Mucosa of rectum (tissue), 2 donors: ENCODE data around the gene SEPTIN8.

ENCODE experiments used
- H3K27ac ChIP-seq, 2 donors: one replicate each; pipeline ENCODE4 v1.7.0; 2013; ENCODE audit warnings: inconsistent platforms in 2 of 2, low read depth in 2 of 2, low read length in 2 of 2
- H3K27me3 ChIP-seq, 2 donors: one replicate each; pipeline ENCODE4 v1.7.0; 2013; ENCODE audit warnings: low read length in 2 of 2; ENCODE audit not compliant: control insufficient read depth in 2 of 2, insufficient read depth in 2 of 2
- H3K36me3 ChIP-seq, 2 donors: one replicate each; pipeline ENCODE4 v1.7.0; 2013; ENCODE audit warnings: low read length in 2 of 2; ENCODE audit not compliant: control insufficient read depth in 2 of 2, insufficient read depth in 2 of 2
- H3K4me1 ChIP-seq, 2 donors: one replicate each; pipeline ENCODE4 v1.7.0; 2013; ENCODE audit warnings: low read length in 2 of 2, mild to moderate bottlenecking in 1 of 2; ENCODE audit not compliant: control insufficient read depth in 2 of 2, insufficient read depth in 2 of 2
- H3K4me3 ChIP-seq, 2 donors: one replicate each; pipeline ENCODE4 v1.7.0; 2013; ENCODE audit warnings: low read length in 2 of 2
- H3K9ac ChIP-seq, 2 donors: one replicate each; pipeline ENCODE4 v1.7.0; 2013; ENCODE audit warnings: low read length in 2 of 2, low read depth in 1 of 2, mild to moderate bottlenecking in 1 of 2
- H3K9me3 ChIP-seq, 2 donors: one replicate each; pipeline ENCODE4 v1.7.0; 2013; ENCODE audit warnings: low read length in 2 of 2; ENCODE audit not compliant: control insufficient read depth in 2 of 2
- donor health status: healthy.
- donor health status: Normal muscosa, but diverticular disease.

The SEPTIN8 gene

GRCh38 chr5:132774406-132774805 is 2.6 kb downstream of the SEPTIN8 start:
- Histone ChIP-seq H3K36me3 (no peaks in the 10 kb centered on the region), H3K4me1 (peaks cover 19 to 22% of the 10 kb centered on the region in 2 donors), H3K27me3 (no peaks in the 10 kb centered on the region), H3K9ac (no peak overlapping the region), H3K27ac (no peak overlapping the region), H3K4me3 (no peak overlapping the region), H3K9me3 (no peaks in the 10 kb centered on the region)

- H3K36me3 ChIP-seq: no peaks in the 10 kb centered on the region
- no peaks in the 10 kb centered on the region for H3K27me3 ChIP-seq
- no peak overlapping the region for H3K27ac ChIP-seq
- H3K9me3 ChIP-seq: no peaks in the 10 kb centered on the region
- no peak overlapping the region for H3K4me3 ChIP-seq
- peaks cover 19 to 22% of the 10 kb centered on the region in 2 donors for H3K4me1 ChIP-seq
- H3K9ac ChIP-seq: no peak overlapping the region
These were observed 3.3 kb downstream of the SEPTIN8 start for GRCh38 chr5:132773601-132774355.

DNA sequence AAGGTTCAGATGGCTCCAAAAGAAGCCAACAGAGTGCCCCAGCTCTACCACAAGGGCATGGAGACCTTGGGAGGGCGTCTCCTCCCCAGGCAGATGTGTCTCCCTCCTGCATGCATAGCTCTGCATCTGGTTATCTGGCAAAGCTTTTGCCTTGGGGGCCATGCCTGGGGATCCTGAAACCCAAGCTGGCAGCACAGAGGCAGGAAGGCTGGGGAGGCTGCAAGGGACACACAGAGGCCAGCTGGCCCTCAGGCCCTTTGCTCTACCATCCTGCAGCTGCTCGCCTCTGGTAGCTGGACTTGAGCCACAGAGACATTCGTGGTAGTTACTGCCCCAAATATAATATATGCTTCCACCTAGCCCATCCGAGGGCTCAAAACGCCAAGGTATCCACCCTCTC is 3.9 kb downstream of the SEPTIN8 start:
- Histone ChIP-seq H3K4me3 (no peak overlapping the region), H3K4me1 (peaks cover 20 to 24% of the 10 kb centered on the region in 2 donors), H3K9me3 (no peaks in the 10 kb centered on the region), H3K27ac (no peak overlapping the region), H3K36me3 (no peaks in the 10 kb centered on the region), H3K9ac (no peak overlapping the region), H3K27me3 (no peaks in the 10 kb centered on the region)

DNA sequence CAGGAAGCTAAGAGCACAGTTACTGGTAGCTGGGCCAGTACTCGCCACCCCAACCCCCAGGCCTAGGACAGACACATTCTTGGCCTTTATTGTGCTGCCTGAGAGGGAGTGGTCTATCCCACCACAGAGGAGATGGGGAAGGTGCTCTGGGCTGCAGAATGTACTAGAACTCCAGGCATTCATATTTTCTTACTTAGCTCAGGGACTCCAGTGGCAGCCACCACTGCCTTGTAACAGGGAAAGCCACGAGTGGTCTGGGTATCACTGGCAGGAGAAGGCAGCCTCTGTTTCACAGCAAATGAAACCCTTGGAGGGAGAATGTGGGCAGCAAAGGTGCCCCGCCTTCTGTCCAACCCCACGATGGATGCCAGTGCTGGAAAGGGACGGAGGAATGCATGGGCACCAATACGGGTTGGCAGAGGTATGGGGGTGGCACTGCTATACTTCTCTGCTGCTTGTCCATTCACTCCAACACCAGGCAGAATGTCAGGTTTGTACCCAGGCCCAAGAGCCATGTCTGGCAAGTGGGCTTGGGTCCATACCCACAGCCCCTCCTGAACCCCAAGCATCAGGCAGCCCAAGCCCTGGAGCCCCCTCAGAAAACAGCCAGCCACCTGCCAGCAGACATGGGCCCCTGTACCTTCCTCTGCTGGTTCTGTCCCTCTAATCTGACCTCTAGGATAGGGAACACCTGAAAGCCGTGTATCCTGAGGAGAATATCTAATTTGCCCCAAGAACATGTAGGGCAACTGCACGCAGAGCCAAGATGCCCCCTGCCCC is 4.6 kb downstream of the SEPTIN8 start:
- no peaks in the 10 kb centered on the region for H3K27me3 ChIP-seq
- H3K4me3 ChIP-seq: no peak overlapping the region
- peaks cover 24% of the 10 kb centered on the region in 2 donors for H3K4me1 ChIP-seq
- no peaks in the 10 kb centered on the region for H3K36me3 ChIP-seq
- H3K27ac ChIP-seq: no peak overlapping the region
- no peaks in the 10 kb centered on the region for H3K9me3 ChIP-seq
- H3K9ac ChIP-seq: no peak overlapping the region

DNA sequence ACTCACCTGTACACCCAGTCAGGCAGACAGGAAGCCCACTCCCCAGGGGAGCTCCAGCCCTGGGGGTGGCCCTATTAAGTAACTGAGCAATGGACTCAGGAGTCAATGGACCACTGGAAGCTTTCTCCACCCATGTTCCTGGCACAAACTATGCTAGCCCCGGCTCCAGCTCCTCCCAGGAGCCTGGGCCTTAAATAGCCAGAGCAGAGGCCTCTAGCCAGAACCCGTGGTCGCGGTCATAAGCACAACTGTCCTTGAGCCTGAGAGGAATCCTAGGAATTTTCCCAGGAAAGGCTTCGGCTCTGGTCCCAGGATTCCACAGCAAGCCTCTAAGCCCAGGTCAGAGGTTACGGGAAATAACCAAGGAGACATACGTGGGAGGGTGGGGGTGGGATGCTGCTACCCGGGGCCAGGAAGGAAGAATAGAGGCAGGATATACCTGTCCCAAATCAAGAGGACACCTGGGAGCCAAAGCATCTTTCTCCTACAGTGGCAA is 5.5 kb downstream of the SEPTIN8 start:
- H3K36me3 ChIP-seq: no peaks in the 10 kb centered on the region
- no peak overlapping the region for H3K27ac ChIP-seq
- no peaks in the 10 kb centered on the region for H3K27me3 ChIP-seq
- no peaks in the 10 kb centered on the region for H3K9me3 ChIP-seq
- peaks cover 24 to 30% of the 10 kb centered on the region in 2 donors for H3K4me1 ChIP-seq
- no peak overlapping the region for H3K4me3 ChIP-seq
- H3K9ac ChIP-seq: no peak overlapping the region

- Histone ChIP-seq H3K9ac (no peak overlapping the region), H3K4me1 (peaks cover 18 to 24% of the 10 kb centered on the region in 2 donors), H3K4me3 (no peak overlapping the region), H3K36me3 (no peaks in the 10 kb centered on the region), H3K9me3 (no peaks in the 10 kb centered on the region), H3K27me3 (no peaks in the 10 kb centered on the region), H3K27ac (no peak overlapping the region)
These were observed 6.4 kb downstream of the SEPTIN8 start for GRCh38 chr5:132770476-132771159.

- no peak overlapping the region for H3K4me3 ChIP-seq
- H3K27me3 ChIP-seq: no peaks in the 10 kb centered on the region
- peaks cover 5 to 12% of the 10 kb centered on the region in 2 donors for H3K4me1 ChIP-seq
- no peak overlapping the region for H3K27ac ChIP-seq
- no peaks in the 10 kb centered on the region for H3K9me3 ChIP-seq
- no peak overlapping the region for H3K9ac ChIP-seq
- H3K36me3 ChIP-seq: peaks cover 7 to 10% of the 10 kb centered on the region in 2 donors
These were observed 8.6 kb downstream of the SEPTIN8 start for GRCh38 chr5:132768485-132768868.

DNA sequence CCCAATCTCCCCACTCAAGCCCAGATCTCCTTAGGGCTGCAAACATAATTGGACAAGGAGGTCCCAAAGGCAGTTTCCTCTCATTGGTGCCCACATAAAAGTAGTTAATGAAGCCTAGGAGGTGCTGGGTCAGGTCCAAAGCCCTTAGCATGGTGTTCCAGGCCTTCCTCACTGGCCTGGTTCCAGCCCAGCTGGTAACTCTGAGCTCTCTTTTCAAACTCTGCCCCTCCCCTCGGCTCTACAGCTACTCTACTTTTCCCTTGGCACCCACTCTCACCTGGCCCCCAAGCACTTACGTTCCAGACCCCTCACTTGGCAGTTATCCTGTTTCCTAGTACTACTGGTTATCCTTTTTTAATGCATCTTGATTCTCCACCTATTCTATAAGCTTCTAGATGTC is 9.9 kb downstream of the SEPTIN8 start:
- H3K9ac ChIP-seq: no peak overlapping the region

GRCh38 chr5:132766806-132767055 is 10.3 kb downstream of the SEPTIN8 start:
- peaks cover 5 to 12% of the 10 kb centered on the region in 2 donors for H3K4me1 ChIP-seq
- peaks cover 17 to 26% of the 10 kb centered on the region in 2 donors for H3K36me3 ChIP-seq
- no peak overlapping the region for H3K4me3 ChIP-seq
- H3K9me3 ChIP-seq: no peaks in the 10 kb centered on the region
- no peak overlapping the region for H3K9ac ChIP-seq
- no peaks in the 10 kb centered on the region for H3K27me3 ChIP-seq
- H3K27ac ChIP-seq: no peak overlapping the region

More for the DNA sequence above, 9.9 kb downstream of the SEPTIN8 start:
- Histone ChIP-seq H3K27me3 (no peaks in the 10 kb centered on the region), H3K4me1 (peaks cover 5 to 12% of the 10 kb centered on the region in 2 donors), H3K36me3 (peaks cover 16 to 23% of the 10 kb centered on the region in 2 donors), H3K4me3 (no peak overlapping the region), H3K9me3 (no peaks in the 10 kb centered on the region), H3K27ac (no peak overlapping the region)
